ENCODE measurements around the gene MAN1A1.

Gene MAN1A1

DNA sequence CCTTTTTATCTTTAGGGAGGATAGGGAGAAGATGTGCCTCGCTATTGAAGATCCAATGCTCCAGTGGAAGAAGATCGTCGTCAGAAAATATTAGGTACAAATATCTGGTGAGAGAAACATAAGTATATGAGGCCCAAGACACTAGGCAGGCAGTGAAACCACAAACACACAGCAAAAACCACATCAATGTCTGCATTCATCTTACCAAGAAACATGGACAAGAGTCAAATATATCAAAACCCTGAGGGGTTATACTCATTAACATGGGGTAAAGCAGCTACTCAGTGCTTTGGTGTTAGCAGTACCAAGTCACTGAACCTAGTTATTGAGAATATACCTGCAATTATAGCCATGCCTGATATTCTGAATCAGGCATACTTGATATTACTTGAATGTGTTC is 169.7 kb downstream of the MAN1A1 start:
- in situ Hi-C loops (cut with MboI; ENCODE audit: low pct_unique_long_range_greater_than_20kb, low sequenced_read_pairs, unreplicated experiment): no loop called here
- DNase-seq (ENCODE audit: low spot score): no peak
- TF ChIP-seq, protein P1, sequence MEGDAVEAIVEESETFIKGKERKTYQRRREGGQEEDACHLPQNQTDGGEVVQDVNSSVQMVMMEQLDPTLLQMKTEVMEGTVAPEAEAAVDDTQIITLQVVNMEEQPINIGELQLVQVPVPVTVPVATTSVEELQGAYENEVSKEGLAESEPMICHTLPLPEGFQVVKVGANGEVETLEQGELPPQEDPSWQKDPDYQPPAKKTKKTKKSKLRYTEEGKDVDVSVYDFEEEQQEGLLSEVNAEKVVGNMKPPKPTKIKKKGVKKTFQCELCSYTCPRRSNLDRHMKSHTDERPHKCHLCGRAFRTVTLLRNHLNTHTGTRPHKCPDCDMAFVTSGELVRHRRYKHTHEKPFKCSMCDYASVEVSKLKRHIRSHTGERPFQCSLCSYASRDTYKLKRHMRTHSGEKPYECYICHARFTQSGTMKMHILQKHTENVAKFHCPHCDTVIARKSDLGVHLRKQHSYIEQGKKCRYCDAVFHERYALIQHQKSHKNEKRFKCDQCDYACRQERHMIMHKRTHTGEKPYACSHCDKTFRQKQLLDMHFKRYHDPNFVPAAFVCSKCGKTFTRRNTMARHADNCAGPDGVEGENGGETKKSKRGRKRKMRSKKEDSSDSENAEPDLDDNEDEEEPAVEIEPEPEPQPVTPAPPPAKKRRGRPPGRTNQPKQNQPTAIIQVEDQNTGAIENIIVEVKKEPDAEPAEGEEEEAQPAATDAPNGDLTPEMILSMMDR (IDR thresholded peaks at IDR 0.05; ENCODE audit: extremely low read depth, insufficient read depth, missing control alignments): no peak

DNA sequence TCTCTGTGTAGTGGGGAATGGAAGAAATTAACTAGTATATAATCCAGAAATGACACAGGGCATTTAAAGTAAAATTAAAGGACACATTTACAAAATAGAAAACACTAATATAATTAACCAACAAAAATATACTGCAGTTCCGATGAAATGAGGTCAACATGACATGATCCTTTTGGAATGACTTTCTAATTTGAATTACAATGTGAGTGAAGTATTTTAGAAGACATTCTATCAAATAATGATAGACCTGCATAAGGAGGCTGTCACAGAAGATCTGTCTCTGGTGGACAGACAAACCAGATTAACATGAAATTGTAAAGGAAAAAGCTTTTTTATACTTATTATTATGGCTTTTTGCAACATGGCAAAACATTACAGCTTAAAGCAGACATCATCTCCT is 170.5 kb downstream of the MAN1A1 start:
- in situ Hi-C loops (cut with MboI; ENCODE audit: low pct_unique_long_range_greater_than_20kb, low sequenced_read_pairs, unreplicated experiment): no loop called here
- DNase-seq (ENCODE audit: low spot score): no peak
- TF ChIP-seq, protein P1 (IDR thresholded peaks at IDR 0.05; ENCODE audit: extremely low read depth, insufficient read depth, missing control alignments): no peak

DNA sequence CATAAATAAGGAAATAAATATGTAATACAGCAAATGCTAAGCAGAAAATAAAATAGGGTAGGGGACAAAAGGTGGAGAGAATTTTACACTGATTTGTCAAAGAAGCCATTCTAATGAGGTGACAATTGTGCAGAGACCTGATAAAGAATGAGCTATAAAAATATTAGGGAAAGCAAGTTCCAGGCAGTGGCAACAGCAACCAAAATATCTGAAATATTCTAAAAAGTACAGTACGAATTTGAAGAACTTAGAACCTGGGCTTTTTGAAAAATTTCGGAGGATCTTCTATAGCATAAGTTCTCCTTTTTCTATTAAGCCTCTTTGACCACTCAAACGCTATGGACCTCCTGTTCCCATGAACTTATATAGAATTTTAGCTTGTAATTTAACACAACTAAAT is 173.1 kb downstream of the MAN1A1 start:
- DNase-seq (ENCODE audit: low spot score): no peak
- TF ChIP-seq, protein P1 (IDR thresholded peaks at IDR 0.05; ENCODE audit: extremely low read depth, insufficient read depth, missing control alignments): no peak

DNA sequence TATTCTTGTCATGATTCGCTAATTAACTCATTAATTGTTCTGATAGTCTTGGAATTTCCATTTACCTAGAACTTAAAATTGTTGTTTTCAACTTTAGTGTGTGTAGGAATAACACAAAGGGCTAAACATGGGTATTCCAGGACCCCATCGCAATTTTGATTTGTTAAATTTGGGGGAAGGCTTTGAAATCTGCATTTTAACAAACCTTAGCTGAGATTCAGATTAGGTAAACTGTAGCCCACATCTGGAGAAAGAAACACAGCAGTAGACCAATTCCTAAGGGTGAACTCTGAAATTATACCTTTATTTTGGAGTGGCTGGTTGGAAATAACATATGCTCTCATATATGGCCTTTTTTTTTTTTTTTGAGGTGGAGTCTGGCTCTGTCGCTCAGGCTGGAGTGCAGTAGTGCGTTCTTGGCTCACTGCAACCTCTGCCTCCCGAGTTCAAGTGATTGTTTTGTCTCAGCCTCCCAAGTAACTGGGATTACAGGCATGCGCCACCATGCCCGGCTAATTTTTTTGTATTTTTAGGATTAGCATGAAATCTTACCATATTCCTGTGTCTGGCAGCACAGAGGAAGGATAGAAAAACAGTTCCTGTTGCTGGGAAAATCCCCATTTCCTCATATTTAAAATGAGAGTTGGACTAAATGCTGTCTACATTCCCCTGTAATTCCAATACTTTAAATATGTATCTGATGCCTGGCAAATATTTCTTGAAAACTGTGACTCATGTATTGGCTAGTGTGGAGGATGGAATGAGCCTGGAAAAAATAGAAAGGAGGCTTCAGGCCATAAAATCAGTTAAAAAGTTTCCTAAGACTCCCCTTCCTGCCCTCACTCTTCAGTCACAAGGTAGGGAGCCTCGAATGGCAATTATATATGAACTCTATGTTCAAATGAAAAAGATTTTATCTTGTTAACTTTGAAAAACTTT is 174.4 kb downstream of the MAN1A1 start:
- no peak for DNase-seq (ENCODE audit: low spot score)
- TF ChIP-seq, protein P1 (IDR thresholded peaks at IDR 0.05; ENCODE audit: extremely low read depth, insufficient read depth, missing control alignments): no peak
- in situ Hi-C loops (cut with MboI; ENCODE audit: low pct_unique_long_range_greater_than_20kb, low sequenced_read_pairs, unreplicated experiment): no loop called here

More for the DNA sequence above, 173.1 kb downstream of the MAN1A1 start:
- in situ Hi-C loops (cut with MboI; ENCODE audit: low pct_unique_long_range_greater_than_20kb, low sequenced_read_pairs, unreplicated experiment): no loop called here

DNA sequence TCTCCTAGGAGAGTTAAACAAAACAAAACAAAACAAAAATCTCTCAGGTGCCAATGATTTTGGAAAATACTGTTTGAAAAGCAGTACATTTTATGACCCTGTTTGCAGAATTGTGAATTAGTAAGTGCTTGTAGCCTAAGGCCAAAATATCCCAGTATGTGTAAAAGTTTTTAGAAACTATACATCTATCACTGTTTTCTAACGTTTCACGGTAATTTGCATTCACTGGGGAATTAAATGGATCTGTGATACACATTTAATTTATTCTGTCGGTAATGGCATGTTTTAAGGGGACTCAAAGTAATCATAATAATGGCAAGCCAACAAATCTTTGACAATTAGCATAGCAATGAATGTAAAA is 175.5 kb downstream of the MAN1A1 start:
- in situ Hi-C loops (cut with MboI; ENCODE audit: low pct_unique_long_range_greater_than_20kb, low sequenced_read_pairs, unreplicated experiment): no loop called here
- DNase-seq (ENCODE audit: low spot score): no peak
- TF ChIP-seq, protein P1 (IDR thresholded peaks at IDR 0.05; ENCODE audit: extremely low read depth, insufficient read depth, missing control alignments): no peak

DNA sequence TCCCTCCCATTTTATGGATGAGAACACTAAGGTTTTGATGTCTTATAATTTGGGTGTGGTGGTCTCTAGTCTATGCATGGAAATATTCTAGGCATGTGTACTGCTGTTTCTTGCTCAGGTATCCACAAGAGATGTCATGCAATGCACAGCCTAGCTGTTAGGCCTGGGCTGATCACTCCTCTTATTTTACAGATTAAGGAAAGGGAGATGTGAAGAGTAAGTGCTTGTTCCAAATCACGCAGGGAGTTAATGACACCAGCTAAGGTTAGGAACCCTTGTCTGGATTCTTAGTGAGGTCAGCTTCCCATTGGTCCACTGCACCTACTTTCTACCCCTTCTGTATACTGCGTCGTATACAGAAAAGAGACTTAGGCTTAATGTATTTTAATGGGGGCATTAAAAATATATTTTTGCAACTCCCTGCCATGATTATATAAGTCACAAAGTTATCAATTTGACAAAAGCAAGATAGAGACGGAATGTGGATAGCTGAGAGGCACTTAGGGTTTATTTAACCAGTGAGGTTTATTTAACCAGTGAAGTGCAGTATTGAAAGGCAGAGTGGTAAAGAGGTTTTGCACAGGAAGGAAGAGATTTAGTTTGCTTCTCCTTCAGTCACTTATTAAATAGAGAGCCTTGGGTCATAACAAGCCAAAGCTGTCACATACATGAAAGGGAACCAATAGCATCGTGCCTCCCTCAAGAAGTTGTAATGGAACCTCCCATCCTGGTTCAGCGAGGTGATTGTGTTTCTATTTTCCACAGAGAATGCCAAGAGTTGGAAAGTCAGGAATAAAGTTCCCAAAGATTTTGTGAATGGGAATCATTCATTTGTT is 176.1 kb downstream of the MAN1A1 start:
- TF ChIP-seq, protein P1 (IDR thresholded peaks at IDR 0.05; ENCODE audit: extremely low read depth, insufficient read depth, missing control alignments): no peak
- DNase-seq (ENCODE audit: low spot score): no peak
- in situ Hi-C loops (cut with MboI; ENCODE audit: low pct_unique_long_range_greater_than_20kb, low sequenced_read_pairs, unreplicated experiment): no loop called here
